ENCODE measurements around the gene ANKS1A.
"Not testable (repeated sequence)": the region's sequence is repeated elsewhere in the genome, so short reads cannot be mapped to it uniquely, and the experiment has no call there.

The ANKS1A gene

GRCh38 chr6:34992376-34992775, 103.3 kb downstream of the ANKS1A start:
- H3K4me1 Mint-ChIP-seq: peaks cover 1% of the 10 kb centered on the region
- H3K27me3 Mint-ChIP-seq (ENCODE audit: low read depth, poor library complexity): no peaks in the 10 kb centered on the region
- TF ChIP-seq CTCF (IDR thresholded peaks at IDR 0.05): no peak
- no peak overlapping the region for H3K27ac Mint-ChIP-seq
- H3K4me3 Mint-ChIP-seq: no peak overlapping the region
- peaks cover 59% of the 10 kb centered on the region for H3K36me3 Mint-ChIP-seq (ENCODE audit: low read depth)
- H3K9me3 Mint-ChIP-seq: peaks cover 5% of the 10 kb centered on the region
- DNase-seq: no peak

GRCh38 chr6:34993213-34993612, 104.2 kb downstream of the ANKS1A start:
- no peak overlapping the region for H3K27ac Mint-ChIP-seq

GRCh38 chr6:34994693-34995092, 105.6 kb downstream of the ANKS1A start:
- Mint-ChIP-seq H3K27me3 (ENCODE audit: low read depth, poor library complexity) (peaks cover 3% of the 10 kb centered on the region), H3K36me3 (ENCODE audit: low read depth) (peaks cover 63% of the 10 kb centered on the region), H3K4me3 (no peak overlapping the region), H3K27ac (no peak overlapping the region), H3K4me1 (no peaks in the 10 kb centered on the region), H3K9me3 (peaks cover 5% of the 10 kb centered on the region)
- TF ChIP-seq CTCF (IDR thresholded peaks at IDR 0.05): no peak
- no peak for DNase-seq

More at GRCh38 chr6:34993213-34993612, 104.2 kb downstream of the ANKS1A start:
- Mint-ChIP-seq H3K4me3 (no peak overlapping the region), H3K9me3 (peaks cover 5% of the 10 kb centered on the region), H3K4me1 (no peaks in the 10 kb centered on the region), H3K27me3 (ENCODE audit: low read depth, poor library complexity) (no peaks in the 10 kb centered on the region), H3K36me3 (ENCODE audit: low read depth) (peaks cover 63% of the 10 kb centered on the region)
- no peak for TF ChIP-seq CTCF (IDR thresholded peaks at IDR 0.05)
- no peak for DNase-seq

GRCh38 chr6:34998417-34998816, 109.4 kb downstream of the ANKS1A start:
- H3K4me3 Mint-ChIP-seq; H3K27ac Mint-ChIP-seq; DNase-seq; H3K27me3 Mint-ChIP-seq (ENCODE audit: low read depth, poor library complexity); H3K4me1 Mint-ChIP-seq; H3K9me3 Mint-ChIP-seq: not testable (repeated sequence)
- peaks cover 58% of the 10 kb centered on the region for H3K36me3 Mint-ChIP-seq (ENCODE audit: low read depth)

- Mint-ChIP-seq H3K27ac (peak overlapping the region; percentile 88), H3K36me3 (ENCODE audit: low read depth) (peaks cover 51% of the 10 kb centered on the region)
- not testable (repeated sequence) for DNase-seq; H3K27me3 Mint-ChIP-seq (ENCODE audit: low read depth, poor library complexity); H3K4me1 Mint-ChIP-seq; H3K4me3 Mint-ChIP-seq; H3K9me3 Mint-ChIP-seq
Observed at GRCh38 chr6:34999153-34999552, 110.1 kb downstream of the ANKS1A start.

GRCh38 chr6:34999962-35000361, 110.9 kb downstream of the ANKS1A start:
- H3K4me3 Mint-ChIP-seq; H3K4me1 Mint-ChIP-seq; DNase-seq; H3K27me3 Mint-ChIP-seq (ENCODE audit: low read depth, poor library complexity); H3K27ac Mint-ChIP-seq; H3K9me3 Mint-ChIP-seq: not testable (repeated sequence)
- H3K36me3 Mint-ChIP-seq (ENCODE audit: low read depth): peaks cover 46% of the 10 kb centered on the region

- not testable (repeated sequence) for H3K9me3 Mint-ChIP-seq; H3K27me3 Mint-ChIP-seq (ENCODE audit: low read depth, poor library complexity); H3K4me3 Mint-ChIP-seq; H3K27ac Mint-ChIP-seq; DNase-seq; H3K4me1 Mint-ChIP-seq
- peaks cover 43% of the 10 kb centered on the region for H3K36me3 Mint-ChIP-seq (ENCODE audit: low read depth)
Observed at GRCh38 chr6:35001349-35001748, 112.3 kb downstream of the ANKS1A start.

GRCh38 chr6:35003886-35004530, 115.0 kb downstream of the ANKS1A start:
- not testable (repeated sequence) for H3K9me3 Mint-ChIP-seq
- H3K27ac Mint-ChIP-seq: peak overlapping the region; percentile 76

More at GRCh38 chr6:35003886-35004530, 115.0 kb downstream of the ANKS1A start:
- peaks cover 22% of the 10 kb centered on the region for H3K36me3 Mint-ChIP-seq (ENCODE audit: low read depth)
- not testable (repeated sequence) for H3K27me3 Mint-ChIP-seq (ENCODE audit: low read depth, poor library complexity); H3K4me3 Mint-ChIP-seq; DNase-seq
- peaks cover 24% of the 10 kb centered on the region for H3K4me1 Mint-ChIP-seq
